Activated B cell treated with CpG ODN at 0.5 μM for 24 hours (primary cell): Measurements from ENCODE around the gene DIS3L2. TPM values are rescaled to one million over a fixed set of nuclear protein-coding genes. Genes with fewer than 3 reads are reported as not detected.

Experiments
- ATAC-seq: fragments of 200-7000 bp; cut with Tn5 transposase; one replicate; pipeline ENCODE4 v1.10.0; 2021; ENCODE audit warnings: low read depth, mild to moderate bottlenecking, moderate library complexity
- CTCF ChIA-PET: fragments of 350-600 bp; sonication (Branson Sonifier 250); formaldehyde crosslinking; loops from one replicate; lab custom pipeline; 2021; ENCODE audit warnings: antibody characterized with exemption; lab: Charles Lee
- POLR2A ChIA-PET: fragments of 350-600 bp; sonication (Branson Sonifier 250); formaldehyde crosslinking; loops from one replicate; lab custom pipeline; 2021; ENCODE audit warnings: antibody characterized with exemption; lab: Charles Lee
- DNase-seq: peaks from one replicate; pipeline ENCODE4 v3.0.0; 2022
- H3K27ac Mint-ChIP-seq: one replicate; pipeline ENCODE4 v1.8.0; 2020; ENCODE audit warnings: mixed read lengths
- H3K27me3 Mint-ChIP-seq: one replicate; pipeline ENCODE4 v1.8.0; 2021; ENCODE audit warnings: mixed read lengths
- H3K36me3 Mint-ChIP-seq: one replicate; pipeline ENCODE4 v1.8.0; 2021; ENCODE audit warnings: low read depth, mixed read lengths
- H3K4me1 Mint-ChIP-seq: one replicate; pipeline ENCODE4 v1.8.0; 2021; ENCODE audit warnings: mixed read lengths
- H3K4me3 Mint-ChIP-seq: one replicate; pipeline ENCODE4 v1.8.0; 2020; ENCODE audit warnings: mild to moderate bottlenecking, mixed read lengths
- H3K9me3 Mint-ChIP-seq: one replicate; pipeline ENCODE4 v1.8.0; 2020; ENCODE audit warnings: mixed read lengths
- intact Hi-C: fragments of 100-400 bp; cut with micrococcal nuclease; formaldehyde crosslinking; loops from one replicate; pipeline ENCODE4 v1.15.1; 2024
- total RNA-seq: library from RNA; stranded (reverse); gene quantifications from 2 replicates; pipeline ENCODE4 v1.2.3, GENCODE V29; 2022
- TF ChIP-seq, protein P1 (sequence below): fragments of 200-600 bp; IDR thresholded peaks from one replicate; pipeline ENCODE4 v1.8.0; 2022; ENCODE audit warnings: antibody characterized with exemption, mild to moderate bottlenecking

The DIS3L2 gene
- total RNA-seq, 1 donor from 2014 or later: 65.9 TPM

DNA sequence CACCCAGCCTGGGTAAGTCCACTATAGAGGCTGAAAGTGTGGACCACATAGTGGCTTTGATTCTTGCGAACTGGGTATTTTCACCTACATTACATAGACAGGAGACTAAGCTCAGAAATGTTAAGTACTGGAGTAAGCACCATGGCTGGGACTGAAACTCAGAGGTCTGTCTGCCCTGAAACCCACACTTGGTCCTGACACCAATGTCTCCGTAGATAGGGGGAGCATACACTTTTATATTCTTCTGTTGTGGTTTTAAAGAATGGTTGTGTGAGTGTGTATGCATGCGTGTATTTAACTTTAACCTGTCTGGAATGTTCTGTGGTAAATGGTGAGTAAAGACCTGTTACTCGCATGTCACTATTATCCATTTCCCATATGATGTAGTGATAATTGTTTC, 25.0 kb upstream of the DIS3L2 start:
- H3K9me3 Mint-ChIP-seq: no peaks in the 10 kb centered on the region
- H3K27ac Mint-ChIP-seq: no peak overlapping the region
- no peak overlapping the region for H3K4me3 Mint-ChIP-seq
- CTCF ChIA-PET: no interaction called here
- H3K27me3 Mint-ChIP-seq: peaks cover 12% of the 10 kb centered on the region
- intact Hi-C loops: no loop called here
- POLR2A ChIA-PET: no interaction called here
- ATAC-seq (no peak), DNase-seq (no peak)
- TF ChIP-seq, protein P1, sequence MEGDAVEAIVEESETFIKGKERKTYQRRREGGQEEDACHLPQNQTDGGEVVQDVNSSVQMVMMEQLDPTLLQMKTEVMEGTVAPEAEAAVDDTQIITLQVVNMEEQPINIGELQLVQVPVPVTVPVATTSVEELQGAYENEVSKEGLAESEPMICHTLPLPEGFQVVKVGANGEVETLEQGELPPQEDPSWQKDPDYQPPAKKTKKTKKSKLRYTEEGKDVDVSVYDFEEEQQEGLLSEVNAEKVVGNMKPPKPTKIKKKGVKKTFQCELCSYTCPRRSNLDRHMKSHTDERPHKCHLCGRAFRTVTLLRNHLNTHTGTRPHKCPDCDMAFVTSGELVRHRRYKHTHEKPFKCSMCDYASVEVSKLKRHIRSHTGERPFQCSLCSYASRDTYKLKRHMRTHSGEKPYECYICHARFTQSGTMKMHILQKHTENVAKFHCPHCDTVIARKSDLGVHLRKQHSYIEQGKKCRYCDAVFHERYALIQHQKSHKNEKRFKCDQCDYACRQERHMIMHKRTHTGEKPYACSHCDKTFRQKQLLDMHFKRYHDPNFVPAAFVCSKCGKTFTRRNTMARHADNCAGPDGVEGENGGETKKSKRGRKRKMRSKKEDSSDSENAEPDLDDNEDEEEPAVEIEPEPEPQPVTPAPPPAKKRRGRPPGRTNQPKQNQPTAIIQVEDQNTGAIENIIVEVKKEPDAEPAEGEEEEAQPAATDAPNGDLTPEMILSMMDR: no peak
- H3K36me3 Mint-ChIP-seq: no peaks in the 10 kb centered on the region
- H3K4me1 Mint-ChIP-seq: peaks cover 17% of the 10 kb centered on the region

DNA sequence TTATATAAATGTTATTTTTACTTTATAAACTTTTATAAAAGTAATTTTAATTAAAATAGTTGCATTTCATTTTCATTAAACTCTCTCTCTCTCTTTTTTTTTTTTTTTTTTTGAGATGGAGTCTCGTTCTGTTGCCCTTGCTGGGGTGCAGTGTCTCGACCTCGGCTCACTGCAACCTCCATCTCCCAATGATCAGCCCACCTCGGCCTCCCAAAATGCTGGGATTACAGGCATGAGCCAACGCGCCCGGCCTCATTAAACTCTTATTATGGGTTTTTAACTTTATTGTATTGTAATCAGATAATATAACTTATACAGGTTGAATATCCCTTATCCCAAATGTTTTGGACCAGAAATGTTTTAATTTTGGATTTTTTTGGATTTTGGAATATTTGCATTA, 24.5 kb upstream of the DIS3L2 start:
- peaks cover 10% of the 10 kb centered on the region for H3K27me3 Mint-ChIP-seq
- POLR2A ChIA-PET: interaction anchor here (0.7 kb wide), 1 partner anchor 1074 kb away, joined by 3 read pairs; no protein-coding TSS in a partner anchor
- no peak for ATAC-seq

DNA sequence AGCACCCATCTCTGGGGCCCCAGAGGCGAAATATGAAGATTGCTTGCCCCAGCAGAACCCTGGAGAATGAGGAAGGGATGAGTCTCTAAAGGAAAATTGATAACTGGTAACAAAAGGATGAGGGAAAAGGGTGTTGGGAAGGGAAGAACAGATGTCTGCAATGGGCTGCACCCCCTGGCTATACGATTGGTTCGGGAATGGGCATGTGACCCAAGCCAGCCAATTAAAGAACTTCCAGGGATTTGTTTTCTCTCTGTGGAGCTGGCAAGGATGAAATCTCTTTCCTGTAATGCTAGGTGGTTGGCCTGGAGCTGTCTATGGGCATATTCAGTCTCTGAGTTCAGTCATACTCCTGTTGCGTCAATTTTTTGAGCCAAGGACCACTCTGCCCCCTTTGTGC, 22.5 kb upstream of the DIS3L2 start:
- ChIA-PET POLR2A (no interaction called here), CTCF (no interaction called here)
- H3K36me3 Mint-ChIP-seq: no peaks in the 10 kb centered on the region
- H3K9me3 Mint-ChIP-seq: no peaks in the 10 kb centered on the region
- peaks cover 4% of the 10 kb centered on the region for H3K27me3 Mint-ChIP-seq
- intact Hi-C loops: no loop called here
- H3K27ac Mint-ChIP-seq: no peak overlapping the region
- no peak for ATAC-seq
- H3K4me3 Mint-ChIP-seq: no peak overlapping the region
- no peak for DNase-seq
- peaks cover 5% of the 10 kb centered on the region for H3K4me1 Mint-ChIP-seq
- TF ChIP-seq, protein P1: no peak

More for the DNA sequence above, 24.5 kb upstream of the DIS3L2 start:
- intact Hi-C loops: no loop called here
- no peaks in the 10 kb centered on the region for H3K9me3 Mint-ChIP-seq
- no peak overlapping the region for H3K4me3 Mint-ChIP-seq
- CTCF ChIA-PET: no interaction called here
- no peak for DNase-seq
- no peaks in the 10 kb centered on the region for H3K36me3 Mint-ChIP-seq
- H3K4me1 Mint-ChIP-seq: peaks cover 17% of the 10 kb centered on the region
- TF ChIP-seq, protein P1: no peak
- H3K27ac Mint-ChIP-seq: no peak overlapping the region

DNA sequence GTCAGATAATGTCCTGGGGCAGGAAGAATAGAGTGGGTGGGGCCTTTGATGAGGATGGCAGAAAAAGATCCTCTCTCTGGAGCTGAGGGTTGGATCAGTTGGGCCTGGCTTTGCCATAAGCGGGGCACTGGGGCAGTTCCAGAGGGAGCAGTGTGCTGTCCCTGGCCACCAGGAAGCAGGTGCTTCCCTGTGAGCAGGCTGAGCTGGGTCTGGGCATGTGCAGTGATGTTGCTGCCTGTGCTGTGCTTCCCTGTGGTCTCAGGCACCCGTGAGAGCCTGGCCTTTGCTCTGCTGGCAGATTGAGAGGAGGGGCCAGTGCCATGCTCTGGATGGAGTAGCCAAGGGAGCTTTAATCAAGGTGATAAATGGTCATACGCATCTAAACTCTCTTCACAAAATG, 20.7 kb upstream of the DIS3L2 start:
- ChIA-PET CTCF (interaction anchor here (1.0 kb wide), 1 partner anchor 16 kb away, joined by 3 read pairs; no protein-coding TSS in a partner anchor), POLR2A (no interaction called here)
- H3K4me1 Mint-ChIP-seq: no peaks in the 10 kb centered on the region
- DNase-seq (no peak), ATAC-seq (no peak)
- peaks cover 4% of the 10 kb centered on the region for H3K27me3 Mint-ChIP-seq
- no peak overlapping the region for H3K27ac Mint-ChIP-seq
- intact Hi-C loops: no loop called here
- TF ChIP-seq, protein P1: no peak
- H3K36me3 Mint-ChIP-seq: no peaks in the 10 kb centered on the region
- no peak overlapping the region for H3K4me3 Mint-ChIP-seq
- H3K9me3 Mint-ChIP-seq: no peaks in the 10 kb centered on the region

DNA sequence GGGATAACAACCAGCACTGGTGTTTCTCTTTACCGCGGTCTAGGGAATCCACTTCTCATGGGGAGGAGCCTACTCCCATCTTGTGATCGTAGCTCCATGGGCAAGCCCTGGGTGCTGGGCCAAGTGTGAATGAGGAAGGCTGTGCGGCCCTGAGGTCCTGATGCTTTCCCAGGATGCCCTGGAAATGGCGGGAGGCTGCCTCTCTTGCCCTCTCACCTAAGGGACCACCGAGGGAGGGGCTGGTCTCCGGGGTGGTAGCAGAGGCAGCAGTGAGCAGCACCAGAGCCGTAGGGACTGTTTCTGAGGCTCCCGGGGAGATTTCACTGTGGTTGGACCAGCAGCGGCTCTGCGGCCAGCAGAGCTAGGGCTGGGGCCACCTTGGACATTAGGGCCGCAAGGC, 19.8 kb upstream of the DIS3L2 start:
- DNase-seq (no peak), ATAC-seq (no peak)
- peaks cover 4% of the 10 kb centered on the region for H3K27me3 Mint-ChIP-seq
- H3K4me3 Mint-ChIP-seq: no peak overlapping the region
- no peaks in the 10 kb centered on the region for H3K36me3 Mint-ChIP-seq
- H3K27ac Mint-ChIP-seq: no peak overlapping the region
- TF ChIP-seq, protein P1: no peak
- CTCF ChIA-PET: interaction anchor here (1.0 kb wide), 1 partner anchor 17 kb away, joined by 3 read pairs; no protein-coding TSS in a partner anchor
- no peaks in the 10 kb centered on the region for H3K4me1 Mint-ChIP-seq
- intact Hi-C loops: no loop called here
- POLR2A ChIA-PET: no interaction called here
- H3K9me3 Mint-ChIP-seq: no peaks in the 10 kb centered on the region
